ENCODE data around the gene EPB41L4A.

DNA sequence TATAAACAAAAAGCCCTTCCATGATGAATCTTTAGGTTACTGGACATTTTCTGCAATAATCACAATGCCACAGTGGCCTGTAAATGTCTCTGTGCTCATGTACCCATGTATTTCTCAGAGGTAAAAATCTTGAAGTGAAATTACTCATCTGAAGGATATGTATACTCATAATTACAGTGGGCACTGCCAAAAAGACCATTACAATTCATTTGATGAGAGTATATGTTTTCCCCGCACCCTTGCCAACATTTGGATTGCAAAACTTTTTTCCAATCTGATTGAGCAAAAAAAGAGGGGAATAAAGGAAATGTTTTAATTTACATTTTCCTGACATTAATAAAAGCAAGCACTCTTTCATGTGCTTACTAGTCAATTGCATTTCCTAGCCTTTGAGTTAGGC is 110.5 kb downstream of the EPB41L4A start:
- TF ChIP-seq, protein P1, sequence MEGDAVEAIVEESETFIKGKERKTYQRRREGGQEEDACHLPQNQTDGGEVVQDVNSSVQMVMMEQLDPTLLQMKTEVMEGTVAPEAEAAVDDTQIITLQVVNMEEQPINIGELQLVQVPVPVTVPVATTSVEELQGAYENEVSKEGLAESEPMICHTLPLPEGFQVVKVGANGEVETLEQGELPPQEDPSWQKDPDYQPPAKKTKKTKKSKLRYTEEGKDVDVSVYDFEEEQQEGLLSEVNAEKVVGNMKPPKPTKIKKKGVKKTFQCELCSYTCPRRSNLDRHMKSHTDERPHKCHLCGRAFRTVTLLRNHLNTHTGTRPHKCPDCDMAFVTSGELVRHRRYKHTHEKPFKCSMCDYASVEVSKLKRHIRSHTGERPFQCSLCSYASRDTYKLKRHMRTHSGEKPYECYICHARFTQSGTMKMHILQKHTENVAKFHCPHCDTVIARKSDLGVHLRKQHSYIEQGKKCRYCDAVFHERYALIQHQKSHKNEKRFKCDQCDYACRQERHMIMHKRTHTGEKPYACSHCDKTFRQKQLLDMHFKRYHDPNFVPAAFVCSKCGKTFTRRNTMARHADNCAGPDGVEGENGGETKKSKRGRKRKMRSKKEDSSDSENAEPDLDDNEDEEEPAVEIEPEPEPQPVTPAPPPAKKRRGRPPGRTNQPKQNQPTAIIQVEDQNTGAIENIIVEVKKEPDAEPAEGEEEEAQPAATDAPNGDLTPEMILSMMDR (IDR thresholded peaks at IDR 0.05): no peak
- no peak for TF ChIP-seq SMAD4 (CRISPR knock-in tag; IDR thresholded peaks at IDR 0.05)
- TF ChIP-seq, protein P2, sequence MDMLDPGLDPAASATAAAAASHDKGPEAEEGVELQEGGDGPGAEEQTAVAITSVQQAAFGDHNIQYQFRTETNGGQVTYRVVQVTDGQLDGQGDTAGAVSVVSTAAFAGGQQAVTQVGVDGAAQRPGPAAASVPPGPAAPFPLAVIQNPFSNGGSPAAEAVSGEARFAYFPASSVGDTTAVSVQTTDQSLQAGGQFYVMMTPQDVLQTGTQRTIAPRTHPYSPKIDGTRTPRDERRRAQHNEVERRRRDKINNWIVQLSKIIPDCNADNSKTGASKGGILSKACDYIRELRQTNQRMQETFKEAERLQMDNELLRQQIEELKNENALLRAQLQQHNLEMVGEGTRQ (CRISPR knock-in tag; IDR thresholded peaks at IDR 0.05): no peak
- TF ChIP-seq, protein P3, sequence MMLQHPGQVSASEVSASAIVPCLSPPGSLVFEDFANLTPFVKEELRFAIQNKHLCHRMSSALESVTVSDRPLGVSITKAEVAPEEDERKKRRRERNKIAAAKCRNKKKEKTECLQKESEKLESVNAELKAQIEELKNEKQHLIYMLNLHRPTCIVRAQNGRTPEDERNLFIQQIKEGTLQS (CRISPR knock-in tag; conservative IDR thresholded peaks at IDR 0.05): no peak
- no peak for TF ChIP-seq ZNF232 (CRISPR knock-in tag; IDR thresholded peaks at IDR 0.05)
- TF ChIP-seq ETV6 (CRISPR knock-in tag; IDR thresholded peaks at IDR 0.05): no peak
